NCI-H2029 treated with DMSO at 0.1 percent for 48 hours (cell line): ENCODE data around the gene SRPK1.

ENCODE experiments used
- DNase-seq: peaks from one replicate; lab custom pipeline; 2025; lab: John Stamatoyannopoulos, UW

SRPK1 gene

GRCh38 chr6:35817515-35817914 lies 103.4 kb downstream of the SRPK1 start:
- DNase-seq, result no peak

GRCh38 chr6:35811699-35811995 lies 109.3 kb downstream of the SRPK1 start:
- DNase-seq, result no peak

GRCh38 chr6:35810971-35811698 lies 109.8 kb downstream of the SRPK1 start:
- peak; percentile 59 for DNase-seq

GRCh38 chr6:35809809-35810208 lies 111.1 kb downstream of the SRPK1 start:
- DNase-seq, result no peak

- DNase-seq, result peak; percentile 80
Measured at GRCh38 chr6:35808688-35809087, 112.2 kb downstream of the SRPK1 start.

- DNase-seq, result peak; percentile 36
Measured at GRCh38 chr6:35804996-35805736, 115.7 kb downstream of the SRPK1 start, which contains the start of gene LHFPL5. Gene LHFPL5, plus strand, starts transcription at chr6:35805352. Its CDS starts 319 bp downstream, at chr6:35805671.

- DNase-seq, result no peak
Measured at GRCh38 chr6:35801148-35801547, 119.8 kb downstream of the SRPK1 start.

GRCh38 chr6:35798706-35799105 lies 122.2 kb downstream of the SRPK1 start:
- no peak for DNase-seq

GRCh38 chr6:35797837-35798526 lies 122.9 kb downstream of the SRPK1 start:
- DNase-seq, result no peak

GRCh38 chr6:35796236-35796635 lies 124.7 kb downstream of the SRPK1 start:
- DNase-seq, result no peak

- no peak for DNase-seq
Measured at GRCh38 chr6:35795453-35796071, 125.3 kb downstream of the SRPK1 start.

- no peak for DNase-seq
Measured at GRCh38 chr6:35794536-35795452, 126.1 kb downstream of the SRPK1 start.

GRCh38 chr6:35790683-35791082 lies 130.2 kb downstream of the SRPK1 start:
- DNase-seq, result no peak

GRCh38 chr6:35788423-35788982 lies 132.4 kb downstream of the SRPK1 start:
- DNase-seq, result no peak

GRCh38 chr6:35787266-35788218 lies 133.4 kb downstream of the SRPK1 start:
- no peak for DNase-seq

GRCh38 chr6:35786810-35787209 lies 134.1 kb downstream of the SRPK1 start:
- no peak for DNase-seq

GRCh38 chr6:35786272-35786671 lies 134.6 kb downstream of the SRPK1 start:
- DNase-seq, result no peak

- no peak for DNase-seq
Measured at GRCh38 chr6:35784200-35784599, 136.7 kb downstream of the SRPK1 start.
